Ramos (cell line): ENCODE data around the gene GRXCR2.
"Not testable (repeated sequence)": the region's sequence is repeated elsewhere in the genome, so short reads cannot be mapped to it uniquely, and the experiment has no call there.

Source experiments
- in situ Hi-C: fragments of 300-500 bp; cut with MboI; formaldehyde crosslinking; loops from one replicate; pipeline ENCODE4 v1.14.3; 2022; ENCODE audit warnings: low sequenced_read_pairs; ENCODE audit not compliant: unreplicated experiment

GRXCR2 gene

DNA sequence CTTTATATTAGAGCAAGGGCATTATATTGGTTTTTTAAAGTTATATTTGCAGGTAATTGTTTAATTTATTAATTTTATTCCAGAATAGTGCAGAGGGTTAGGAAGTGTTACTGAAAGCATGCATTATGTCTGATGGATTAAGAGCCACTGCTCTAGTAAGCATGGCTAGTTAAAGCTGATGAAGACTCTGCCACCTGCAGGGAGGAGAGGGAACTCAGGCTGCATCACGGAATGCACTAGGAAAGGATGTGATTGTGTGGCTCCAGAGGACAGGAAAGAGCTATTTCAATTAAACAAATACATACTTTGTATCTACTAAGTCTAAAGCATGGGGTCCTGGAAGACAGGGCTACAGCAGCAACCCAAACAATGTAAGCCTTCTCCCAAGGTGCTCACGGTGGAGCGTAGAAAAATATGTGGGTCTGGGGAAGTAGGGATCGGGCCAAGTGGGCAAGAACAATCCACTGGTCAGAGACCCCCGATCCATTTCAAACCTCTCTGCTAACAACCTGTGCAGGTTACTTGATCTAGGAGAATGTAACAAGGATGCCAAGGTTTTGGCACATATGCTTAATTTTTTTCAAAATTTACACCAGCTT, 15.3 kb upstream of the GRXCR2 start:
- in situ Hi-C loops: no loop called here

DNA sequence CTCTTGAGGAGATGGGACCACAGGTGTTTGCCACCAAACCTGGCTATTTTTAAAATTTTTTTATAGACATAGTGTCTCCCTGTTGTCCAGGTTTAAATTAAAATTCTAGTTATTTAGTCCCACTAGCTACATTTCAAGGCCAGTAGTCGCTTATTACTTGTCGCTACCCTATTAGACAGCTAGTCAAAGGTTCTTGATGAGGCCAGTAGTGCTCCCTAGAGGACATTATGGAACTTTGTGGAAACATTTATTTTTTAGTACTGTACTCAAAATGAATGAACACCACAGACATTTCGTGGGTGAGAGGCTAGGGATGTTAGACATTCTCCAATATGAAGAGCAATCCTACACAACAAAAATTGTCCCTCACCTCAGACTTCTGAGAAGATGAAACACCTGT, 14.4 kb upstream of the GRXCR2 start:
- in situ Hi-C loops: no loop called here

DNA sequence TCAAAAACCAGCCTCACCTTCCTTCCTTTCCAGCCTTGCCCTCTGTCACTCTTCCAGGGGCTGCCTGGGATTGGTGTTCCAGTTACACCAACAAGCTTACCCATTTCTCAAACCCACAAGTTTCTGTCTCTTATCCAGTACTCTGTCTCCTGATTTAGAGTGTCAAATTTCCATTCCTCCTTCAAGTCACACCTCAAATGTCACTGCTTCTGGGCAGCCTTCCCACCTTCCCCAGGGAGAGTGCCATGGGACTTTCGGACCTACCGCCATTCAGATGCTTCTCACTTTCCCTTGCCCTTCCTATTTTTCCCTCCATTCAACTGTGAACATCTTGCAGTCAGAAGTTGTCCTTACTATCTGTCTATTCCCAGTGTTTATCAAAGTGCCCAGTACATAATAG, 2.0 kb upstream of the GRXCR2 start:
- in situ Hi-C loops: no loop called here

DNA sequence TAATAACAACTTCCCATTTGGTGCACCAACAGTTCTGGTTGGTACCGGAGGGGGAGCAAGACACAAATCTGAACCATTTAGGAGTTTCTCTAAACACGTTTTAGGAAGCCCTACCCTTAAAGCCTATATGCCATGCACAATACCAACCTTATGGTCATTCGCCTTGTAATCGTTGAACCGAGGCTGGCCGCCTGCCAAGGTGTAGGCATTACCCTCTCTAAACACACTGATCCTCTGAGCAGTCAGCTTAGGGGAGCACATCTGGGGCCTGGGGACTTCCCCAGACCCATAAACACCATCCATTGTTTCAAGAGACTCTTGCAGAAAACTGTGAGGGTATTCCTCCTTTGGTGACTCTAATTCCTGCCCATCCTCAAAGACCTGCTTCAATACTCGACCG, 328 bp downstream of the GRXCR2 start:
- in situ Hi-C loops: no loop called here

DNA sequence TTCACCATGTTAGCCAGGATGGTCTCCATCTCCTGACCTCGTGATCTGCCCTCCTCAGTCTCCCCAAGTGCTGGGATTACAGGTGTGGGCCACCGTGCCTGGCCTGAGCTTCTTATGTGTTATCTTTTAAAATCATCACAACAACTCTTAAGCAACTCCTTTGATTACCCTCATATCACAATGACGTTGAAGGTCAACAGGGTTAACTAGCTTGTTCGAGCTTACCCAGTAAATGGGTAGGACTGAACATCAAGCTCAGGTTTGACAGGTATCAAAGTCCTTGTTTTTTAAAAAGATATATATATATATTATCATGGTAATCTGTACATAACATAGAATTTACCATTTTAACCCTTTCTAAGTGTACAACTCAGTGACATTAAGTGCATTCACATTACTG, 3.1 kb downstream of the GRXCR2 start:
- in situ Hi-C loops: no loop called here

DNA sequence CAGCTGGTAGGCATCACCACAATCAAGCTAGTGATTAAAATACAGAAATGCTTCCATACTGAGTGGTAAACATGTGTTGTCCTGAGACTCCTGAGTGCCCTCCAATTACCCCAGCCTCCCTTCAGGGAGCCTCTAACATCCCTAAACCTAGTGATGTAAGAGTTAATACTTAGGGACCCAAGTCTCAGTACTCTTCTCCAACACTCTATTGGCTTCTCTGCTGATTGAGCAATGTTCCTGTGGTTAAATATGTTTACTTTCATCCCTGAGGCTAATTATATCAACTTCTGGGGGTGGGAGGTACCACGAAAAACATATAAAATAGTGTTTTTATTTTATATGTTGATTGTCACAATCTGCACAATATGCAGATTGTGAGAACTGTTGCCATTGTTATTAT, 5.0 kb downstream of the GRXCR2 start:
- in situ Hi-C loops: no loop called here

DNA sequence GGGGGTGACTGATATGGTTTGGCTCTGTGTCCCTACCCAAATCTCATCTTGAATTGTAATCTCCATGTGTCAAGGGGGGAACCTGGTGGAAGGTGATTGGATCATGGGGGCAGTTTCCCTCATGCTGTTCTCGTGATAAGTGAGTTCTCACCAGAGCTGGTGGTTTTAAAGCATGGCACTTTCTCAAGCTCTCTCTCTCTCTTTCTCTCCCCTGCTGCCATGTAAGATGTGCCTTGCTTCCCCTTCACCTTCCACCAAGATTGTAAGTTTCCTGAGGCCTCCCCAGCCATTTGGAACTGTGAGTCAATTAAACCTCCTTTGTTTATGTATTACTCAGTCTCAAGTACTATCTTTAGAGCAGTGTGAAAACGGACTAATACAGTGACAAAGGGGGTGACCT, 8.4 kb downstream of the GRXCR2 start:
- in situ Hi-C loops: not testable (repeated sequence)

DNA sequence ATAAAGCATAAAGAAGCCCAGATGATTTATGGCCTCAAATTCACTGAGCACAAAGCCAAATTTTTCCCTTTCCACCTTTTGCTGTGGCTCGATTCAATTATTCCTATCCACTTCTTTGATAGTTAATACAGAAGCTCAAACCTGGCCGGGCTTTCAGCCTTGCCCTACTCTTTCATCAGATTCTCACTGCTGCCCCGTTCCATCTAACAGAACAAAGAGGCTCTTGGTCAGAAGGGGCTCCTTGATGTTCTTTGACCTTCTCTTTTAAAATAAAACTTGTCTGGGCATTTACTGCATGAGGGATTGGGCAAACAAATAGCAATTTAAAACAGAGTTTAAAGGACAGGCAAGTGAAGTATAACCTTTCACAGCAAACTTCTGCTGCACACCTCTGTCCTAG, 9.8 kb downstream of the GRXCR2 start:
- in situ Hi-C loops: no loop called here

DNA sequence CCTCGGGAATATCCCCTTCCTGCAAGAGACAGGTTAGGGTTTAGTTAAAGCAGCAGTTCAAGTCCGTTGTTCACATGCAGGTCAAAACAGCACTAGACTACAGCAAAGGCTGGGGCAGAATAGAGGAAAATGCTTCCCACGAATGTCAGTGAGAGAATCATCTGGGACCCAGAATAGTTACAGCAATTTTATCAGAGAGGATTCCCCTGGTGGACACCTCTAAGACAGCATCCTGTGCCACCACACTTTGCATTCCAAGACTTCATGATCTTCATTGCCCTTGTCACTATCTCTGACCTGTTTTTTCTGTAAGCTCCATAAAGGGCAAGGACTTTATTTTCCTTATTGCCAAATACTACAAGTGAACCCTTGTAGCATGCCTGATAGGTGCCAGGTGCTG, 12.9 kb downstream of the GRXCR2 start:
- in situ Hi-C loops: no loop called here

DNA sequence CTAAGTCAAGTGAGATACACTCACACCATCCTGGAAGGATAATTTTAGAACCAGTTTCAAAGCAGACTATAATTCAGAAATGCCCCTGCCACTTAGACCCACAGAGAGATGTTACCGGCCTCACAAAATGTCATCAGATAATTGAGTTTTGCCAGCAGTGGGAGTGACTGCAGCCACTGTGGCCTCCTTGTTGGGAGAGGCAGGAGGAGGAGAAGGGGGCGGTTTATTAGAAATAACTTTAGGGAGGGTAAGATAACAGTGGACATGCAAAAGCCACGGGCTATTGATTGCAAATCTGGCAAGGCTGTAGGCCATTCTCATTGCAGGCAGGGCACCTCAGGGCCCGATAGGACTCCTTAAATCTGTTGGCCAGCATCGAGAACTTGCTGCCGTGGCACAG, 13.4 kb downstream of the GRXCR2 start:
- in situ Hi-C loops: no loop called here

DNA sequence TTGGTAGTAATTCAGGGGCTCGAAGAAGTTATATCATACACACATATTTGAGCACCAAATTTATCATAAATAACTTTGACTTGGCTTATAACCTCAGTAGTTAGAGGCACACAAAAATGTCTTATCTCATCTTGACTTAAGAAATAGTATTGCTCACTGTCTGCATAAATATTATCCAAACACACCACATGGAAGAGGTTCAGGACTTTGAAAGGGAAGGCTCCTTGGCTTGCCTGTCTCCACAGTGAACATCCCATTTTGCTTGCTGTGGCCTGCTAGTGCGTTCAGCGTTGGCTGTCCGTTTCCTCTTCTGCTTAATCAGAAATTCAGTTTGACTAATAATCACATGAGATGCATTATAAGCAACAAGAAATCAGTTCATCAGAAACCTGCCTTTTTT, 13.9 kb downstream of the GRXCR2 start:
- in situ Hi-C loops: no loop called here

DNA sequence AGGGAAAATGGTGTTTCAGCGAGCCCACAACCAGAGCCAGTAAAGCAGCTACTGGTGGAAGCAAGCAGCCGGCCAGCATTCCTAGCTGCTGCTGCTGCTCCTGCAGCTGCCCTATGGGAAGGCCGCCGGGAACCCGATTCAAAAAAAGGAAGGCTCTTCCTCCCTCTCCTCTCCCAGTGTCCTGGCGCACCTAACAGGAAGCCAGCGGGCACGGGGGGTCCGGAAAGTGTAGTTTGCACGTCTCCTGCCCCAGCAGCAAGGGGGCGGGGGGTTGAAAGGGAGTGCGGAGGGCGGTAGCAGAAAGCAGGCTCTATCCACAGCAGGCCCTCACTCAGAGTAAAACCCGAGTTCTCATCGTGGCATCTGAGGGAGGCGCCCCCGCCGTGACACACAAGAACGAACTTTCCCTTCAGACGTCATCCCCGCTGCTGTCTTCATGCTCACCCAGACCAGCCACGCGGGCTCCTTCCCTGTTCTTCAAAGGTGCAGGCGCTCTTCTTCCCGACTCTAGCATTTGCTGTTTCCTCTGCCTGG, 16.5 kb downstream of the GRXCR2 start:
- in situ Hi-C loops: no loop called here

DNA sequence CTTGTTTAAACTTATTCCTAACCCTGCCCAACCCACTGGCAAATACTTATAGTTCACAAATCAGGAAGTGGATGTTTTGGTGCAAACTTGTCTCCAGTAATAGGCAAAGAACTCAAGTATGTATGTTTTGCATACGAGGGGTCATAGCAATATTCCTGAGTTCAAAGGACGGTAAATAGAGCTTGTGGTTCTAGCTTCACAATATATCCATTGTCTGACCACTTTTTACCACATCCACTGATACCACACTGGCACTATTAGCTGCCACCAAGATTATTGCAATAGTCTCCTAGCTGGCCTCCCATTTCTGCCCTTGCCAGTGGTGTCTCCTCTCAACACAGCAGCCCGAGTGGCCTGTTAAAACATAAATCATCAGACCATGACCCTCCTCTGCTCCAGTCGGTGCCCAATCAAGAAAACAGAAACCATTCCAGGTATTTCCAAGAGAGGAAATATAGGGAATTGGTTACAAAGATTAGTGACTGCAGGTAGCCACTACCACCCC, 17.0 kb downstream of the GRXCR2 start:
- in situ Hi-C loops: no loop called here

DNA sequence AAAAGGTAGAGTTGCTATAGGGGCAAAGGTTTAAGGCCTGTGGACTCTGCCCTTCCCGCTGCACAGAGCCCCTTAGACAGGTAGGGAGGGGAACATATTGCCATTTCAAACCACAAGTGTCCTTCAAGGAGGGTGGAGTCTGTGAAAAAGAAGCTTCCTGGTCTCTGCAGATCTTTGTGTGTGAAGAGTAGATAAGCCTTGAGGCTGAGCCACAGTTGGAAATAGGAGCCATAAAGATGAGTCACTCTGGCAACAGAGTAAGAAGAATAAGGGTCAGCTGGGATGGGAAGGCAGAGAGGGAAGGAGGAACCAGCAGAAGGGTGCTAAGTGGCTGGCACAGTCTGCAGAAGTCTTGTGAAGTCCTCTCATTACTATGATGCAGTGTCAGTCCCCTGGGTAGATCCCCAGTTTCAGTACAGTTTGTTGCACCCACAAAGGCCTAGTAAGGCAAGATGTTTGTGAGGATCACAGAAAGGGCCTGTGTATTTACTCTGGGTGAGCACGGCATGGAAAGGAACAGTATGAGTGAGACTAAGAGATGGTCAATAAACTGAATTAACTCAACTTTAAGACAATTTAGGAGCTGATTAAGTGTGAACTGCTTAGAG, 18.1 kb downstream of the GRXCR2 start:
- in situ Hi-C loops: no loop called here

DNA sequence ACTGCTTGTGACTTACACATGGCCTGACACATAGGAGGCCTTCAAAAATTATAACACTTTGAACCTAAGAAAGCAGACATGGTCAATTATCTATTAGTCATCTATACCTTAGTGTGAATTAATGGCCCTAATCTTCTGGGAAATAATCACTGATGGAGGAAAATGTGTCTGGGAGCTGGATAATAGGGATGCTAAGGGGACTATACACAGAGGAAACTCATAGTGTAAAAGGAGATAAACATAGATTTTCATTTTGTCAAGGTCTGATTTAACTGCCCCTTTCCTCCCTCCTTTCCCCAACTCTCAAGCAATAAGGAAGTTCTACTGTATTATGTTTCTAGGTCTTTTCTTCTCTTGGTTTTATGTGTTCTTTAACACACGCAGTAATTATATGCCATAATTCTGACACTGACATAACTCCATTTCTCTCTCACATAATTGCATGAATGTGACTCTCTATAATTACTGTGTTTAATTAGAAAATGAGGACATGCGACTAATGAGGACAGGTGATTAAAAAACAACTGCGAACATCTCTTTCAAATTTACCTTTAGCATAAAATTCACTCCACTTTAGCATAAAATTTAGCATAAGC, 18.9 kb downstream of the GRXCR2 start:
- in situ Hi-C loops: no loop called here

DNA sequence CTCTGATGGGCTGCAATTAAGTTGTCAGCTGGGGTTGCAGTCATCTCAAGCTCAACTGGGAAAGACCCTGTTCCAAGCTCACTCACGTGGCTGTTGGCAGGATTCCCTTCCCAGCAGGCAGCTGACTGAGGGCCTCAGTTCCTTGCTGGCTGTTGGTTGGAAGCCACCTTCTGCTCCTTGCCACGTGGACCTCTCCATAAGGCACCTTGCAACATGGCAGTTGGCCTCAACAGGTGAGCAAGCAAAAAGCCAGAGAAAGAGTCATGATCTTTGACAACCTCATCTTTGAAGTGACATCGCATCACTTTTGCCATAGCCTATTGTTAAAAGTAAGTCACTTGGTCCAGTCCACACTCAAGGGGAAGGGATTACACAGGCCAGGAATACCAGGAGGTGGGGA, 19.8 kb downstream of the GRXCR2 start:
- in situ Hi-C loops: no loop called here

DNA sequence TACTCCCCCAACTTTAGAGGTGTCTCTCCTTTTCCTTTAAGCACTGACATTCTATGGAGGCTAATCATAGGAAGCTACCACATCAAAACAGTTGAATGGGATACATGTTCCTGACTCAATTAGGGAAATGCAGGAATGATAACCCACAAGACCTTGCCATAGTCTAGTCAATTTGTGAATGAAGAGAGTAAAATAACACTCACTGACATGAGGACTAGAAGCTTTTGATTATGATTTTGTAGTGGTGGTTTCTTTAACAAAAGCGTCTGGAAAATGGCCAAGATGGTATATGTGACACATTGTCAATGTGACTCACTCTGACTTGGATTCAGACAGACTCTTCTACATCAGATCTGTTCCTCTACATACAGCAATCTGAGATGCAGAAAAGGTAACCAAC, 24.0 kb downstream of the GRXCR2 start:
- in situ Hi-C loops: loop anchor here (25.0 kb wide), 1 partner anchor 1637 kb away; no protein-coding TSS in a partner anchor

DNA sequence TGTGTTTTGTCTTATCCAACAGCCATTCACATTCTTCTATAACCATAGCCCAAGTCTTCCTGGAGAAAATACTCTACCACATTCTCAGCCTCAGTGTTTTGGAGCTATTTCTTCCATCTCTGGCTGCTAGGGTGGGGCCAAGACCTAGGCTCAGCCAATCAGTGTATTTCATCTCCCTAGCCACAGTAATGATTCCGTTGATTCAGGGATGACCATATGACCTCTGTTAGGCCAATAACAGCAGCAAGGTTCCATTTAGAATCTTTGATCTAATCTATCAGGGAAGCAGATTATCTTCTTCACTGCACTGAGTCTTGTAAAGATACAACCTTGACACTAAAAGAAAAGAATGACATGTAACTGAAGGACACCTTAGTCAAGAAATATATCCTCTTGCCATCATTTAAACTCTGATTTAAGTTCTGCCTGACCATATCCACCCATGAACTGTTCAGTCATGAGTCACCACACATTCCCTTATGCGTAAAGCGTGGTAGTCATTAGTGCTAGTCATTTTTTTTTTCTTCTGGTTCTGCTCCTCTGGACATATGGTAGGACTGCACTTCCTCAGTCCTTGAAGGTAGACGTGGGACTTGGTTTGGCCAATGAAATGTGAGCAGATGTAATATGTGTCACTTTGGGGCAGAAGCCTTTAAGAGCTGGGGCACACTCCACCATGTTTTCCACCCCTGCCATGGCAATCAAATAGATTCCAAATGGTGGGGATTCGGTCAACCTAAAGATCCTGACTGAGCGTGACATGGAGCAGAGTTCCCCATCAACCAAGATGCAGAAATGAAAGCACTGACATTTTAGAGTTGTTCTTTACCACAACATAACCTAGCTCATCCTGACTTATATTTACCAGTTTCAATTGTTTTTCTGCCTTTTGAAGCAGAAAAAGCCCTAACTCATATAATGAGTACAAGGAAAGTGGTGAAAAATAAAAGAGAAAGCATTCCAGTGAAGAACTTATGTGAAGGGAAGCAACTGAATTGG, 25.0 kb downstream of the GRXCR2 start:
- in situ Hi-C loops: loop anchor here (25.0 kb wide), 1 partner anchor 1635 kb away; no protein-coding TSS in a partner anchor

DNA sequence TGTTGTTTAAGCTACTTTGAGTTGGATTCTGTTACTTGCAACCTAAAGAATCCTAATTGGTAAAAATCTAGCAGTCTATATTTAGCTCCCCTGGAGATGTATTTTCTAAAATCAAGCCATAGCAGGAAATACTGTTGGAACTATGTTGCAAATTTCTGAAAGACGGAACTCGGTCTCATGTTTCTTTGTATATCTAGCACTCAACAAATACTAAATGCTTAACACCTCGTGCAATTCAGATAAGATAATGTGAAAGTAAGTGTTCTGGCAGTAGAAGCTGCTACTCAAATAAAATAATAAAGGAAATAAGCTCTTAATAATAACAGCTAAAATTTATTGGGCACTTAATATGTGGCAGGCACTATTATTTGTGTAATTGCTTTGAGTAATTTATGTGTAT, 26.7 kb downstream of the GRXCR2 start:
- in situ Hi-C loops: loop anchor here (25.0 kb wide), 1 partner anchor 1634 kb away; no protein-coding TSS in a partner anchor

DNA sequence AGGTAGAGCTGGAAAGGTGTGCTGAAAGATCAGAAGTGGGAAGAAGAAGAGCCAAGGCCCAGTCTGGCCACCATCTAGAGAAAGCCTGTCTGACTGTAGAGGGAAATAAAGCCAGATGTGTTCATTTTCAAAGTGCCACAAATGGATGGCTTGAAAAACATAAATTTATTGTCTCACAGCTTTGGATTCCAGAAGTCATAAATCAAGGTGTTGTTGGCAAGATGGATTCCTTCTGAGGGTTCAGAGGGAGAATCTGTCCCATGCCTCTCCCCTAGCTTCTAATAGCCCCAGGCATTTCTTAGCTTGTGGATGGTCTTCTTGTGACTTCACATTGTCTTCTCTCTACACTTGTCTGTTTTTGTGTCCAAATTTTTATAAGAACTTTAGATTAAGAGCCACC, 31.5 kb downstream of the GRXCR2 start:
- in situ Hi-C loops: loop anchor here (25.0 kb wide), 1 partner anchor 1629 kb away; no protein-coding TSS in a partner anchor
